Liver (tissue), 9 donors: ENCODE measurements around the gene DUS1L. TPM values are rescaled to one million over a fixed set of nuclear protein-coding genes. Genes with fewer than 3 reads are reported as not detected.

ENCODE experiments used
- DNase-seq: peaks from one replicate; pipeline ENCODE4 v3.0.0-alpha.2; 2017; ENCODE audit warnings: low spot score
- H3K27ac ChIP-seq, 2 donors: one replicate each; pipeline ENCODE4 v1.7.0; 2013; ENCODE audit warnings: inconsistent platforms in 2 of 2, low read length in 2 of 2, control low read depth in 1 of 2, low read depth in 1 of 2, mild to moderate bottlenecking in 1 of 2
- H3K27me3 ChIP-seq, 4 donors: one replicate each; pipeline versions ENCODE4 v1.6.1 to v1.7.0; 2013; ENCODE audit warnings: low read length in 3 of 4, inconsistent platforms in 1 of 4, mild to moderate bottlenecking in 1 of 4, moderate library complexity in 1 of 4; ENCODE audit not compliant: control insufficient read depth in 4 of 4, insufficient read depth in 4 of 4
- H3K36me3 ChIP-seq, 4 donors: one replicate each; pipeline versions ENCODE4 v1.6.1 to v1.7.0; 2013; ENCODE audit warnings: low read length in 3 of 4, mild to moderate bottlenecking in 3 of 4, low read depth in 1 of 4, moderate library complexity in 1 of 4; ENCODE audit not compliant: control insufficient read depth in 4 of 4, insufficient read depth in 3 of 4
- H3K4me1 ChIP-seq, 4 donors: one replicate each; pipeline versions ENCODE4 v1.6.1 to v1.7.0; 2013; ENCODE audit warnings: low read length in 3 of 4, mild to moderate bottlenecking in 3 of 4, moderate library complexity in 1 of 4; ENCODE audit not compliant: control insufficient read depth in 4 of 4, insufficient read depth in 4 of 4
- H3K4me3 ChIP-seq, 3 donors: one replicate each; pipeline versions ENCODE4 v1.6.1 to v1.7.0; 2013; ENCODE audit warnings: low read length in 3 of 3, control low read depth in 1 of 3, low read depth in 1 of 3, mild to moderate bottlenecking in 1 of 3
- H3K9ac ChIP-seq, 2 donors: one replicate each; pipeline ENCODE4 v1.7.0; 2013; ENCODE audit warnings: low read length in 2 of 2, mild to moderate bottlenecking in 2 of 2, moderate library complexity in 2 of 2, control low read depth in 1 of 2, low read depth in 1 of 2
- H3K9me3 ChIP-seq, 4 donors: one replicate each; pipeline versions ENCODE4 v1.6.1 to v1.7.0; 2013; ENCODE audit warnings: low read length in 3 of 4; ENCODE audit not compliant: control insufficient read depth in 4 of 4
- ATF3 ChIP-seq: IDR thresholded peaks from 2 replicates; pipeline ENCODE4 v1.6.1; 2016; ENCODE audit warnings: antibody characterized with exemption
- CTCF ChIP-seq: fragments of 150-350 bp; IDR thresholded peaks from 2 replicates; pipeline ENCODE4 v1.5.1; 2017; ENCODE audit warnings: improper control_type of control experiment, low read depth, low read length; ENCODE audit not compliant: missing input control
- EGR1 ChIP-seq, 2 donors: IDR thresholded peaks; 2 replicates each; pipeline ENCODE4 v1.6.1; 2016 to 2018; ENCODE audit warnings: antibody characterized with exemption in 2 of 2, low read depth in 2 of 2
- FOXA1 ChIP-seq: IDR thresholded peaks from 2 replicates; pipeline ENCODE4 v1.6.1; 2016; ENCODE audit warnings: antibody characterized with exemption
- FOXA2 ChIP-seq: IDR thresholded peaks from 2 replicates; pipeline ENCODE4 v1.6.1; 2016; ENCODE audit warnings: antibody characterized with exemption
- GABPA ChIP-seq, 2 donors: IDR thresholded peaks in 1 of 2; conservative IDR thresholded peaks in 1 of 2; 2 replicates each; pipeline ENCODE4 v1.6.1; 2016; ENCODE audit warnings: antibody characterized with exemption in 2 of 2, mild to moderate bottlenecking in 1 of 2, moderate library complexity in 1 of 2
- HNF4A ChIP-seq, 2 donors: conservative IDR thresholded peaks; 2 replicates each; pipeline ENCODE4 v1.6.1; 2016; ENCODE audit warnings: antibody characterized with exemption in 2 of 2, mild to moderate bottlenecking in 2 of 2
- HNF4G ChIP-seq: IDR thresholded peaks from 2 replicates; pipeline ENCODE4 v1.6.1; 2016; ENCODE audit warnings: antibody characterized with exemption
- JUND ChIP-seq, 2 donors: IDR thresholded peaks; 2 replicates each; pipeline ENCODE4 v1.6.1; 2016; ENCODE audit warnings: antibody characterized with exemption in 2 of 2
- NR2F2 ChIP-seq: IDR thresholded peaks from 2 replicates; pipeline ENCODE4 v1.6.1; 2016; ENCODE audit warnings: antibody characterized with exemption
- RAD21 ChIP-seq, 2 donors: IDR thresholded peaks; 2 replicates each; pipeline ENCODE4 v1.6.1; 2016; ENCODE audit warnings: antibody characterized with exemption in 2 of 2, mild to moderate bottlenecking in 2 of 2
- REST ChIP-seq: IDR thresholded peaks from 2 replicates; pipeline ENCODE4 v1.6.1; 2016; ENCODE audit warnings: antibody characterized with exemption, mild to moderate bottlenecking
- SP1 ChIP-seq: IDR thresholded peaks from 2 replicates; pipeline ENCODE4 v1.6.1; 2018; ENCODE audit warnings: antibody characterized with exemption, mild to moderate bottlenecking
- TAF1 ChIP-seq: conservative IDR thresholded peaks from 2 replicates; pipeline ENCODE4 v1.6.1; 2016; ENCODE audit warnings: antibody characterized with exemption, mild to moderate bottlenecking
- YY1 ChIP-seq: IDR thresholded peaks from 2 replicates; pipeline ENCODE4 v1.6.1; 2016; ENCODE audit warnings: antibody characterized with exemption, mild to moderate bottlenecking
- ZBTB33 ChIP-seq: IDR thresholded peaks from 2 replicates; pipeline ENCODE4 v1.6.1; 2016; ENCODE audit warnings: antibody characterized with exemption
- WGBS: extraction: QIAGEN DNeasy Blood & Tissue Kit; methylation state at CpG from one replicate; pipeline ENCODE4 v1.1.7; 2013; 5-methylcytosine and 5-hydroxymethylcytosine counted together
- polyA plus RNA-seq, 2 donors: library from polyadenylated mRNA; stranded (reverse) in 1 of 2; unstranded in 1 of 2; fragments of 200-250 nt in 1 of 2; fragments of >200 nt in 1 of 2; fragmentation: Nextera tagmentation in 1 of 2; extraction: Ambion mirVana in 1 of 2; gene quantifications; one replicate each; pipeline versions ENCODE4 v1.2.1 to v1.2.3, GENCODE V29; 2013 to 2015
- total RNA-seq, 2 donors: library from RNA; depleted of rRNA; stranded (reverse); fragments of >200 nt; gene quantifications; one replicate each; pipeline ENCODE4 v1.2.3, GENCODE V29; 2014
- donor health status: healthy.
- donor health status: healthy.
- donor health status: healthy.
- donor health status: healthy.
- donor health status: healthy.

DUS1L gene
- total and polyA plus RNA-seq, 4 donors: 40.6 to 74.7 (median 53.3) TPM

GRCh38 chr17:82009413-82009812 is 56.2 kb downstream of the DUS1L start:
- H3K9me3 ChIP-seq: no peaks in the 10 kb centered on the region
- peaks cover 0 to 9% (median 3%) of the 10 kb centered on the region in 4 donors for H3K36me3 ChIP-seq
- WGBS: 92% methylated on average over 15 of the region's 15 CpGs
- H3K27ac ChIP-seq: no peak overlapping the region
- H3K4me1 ChIP-seq: no peaks in the 10 kb centered on the region
- H3K9ac ChIP-seq: no peak overlapping the region
- H3K27me3 ChIP-seq: no peaks in the 10 kb centered on the region
- H3K4me3 ChIP-seq: no peak overlapping the region
- DNase-seq: no peak
- no peak for TF ChIP-seq YY1
- TF ChIP-seq RAD21 (IDR thresholded peaks at IDR 0.05): no peak
- TF ChIP-seq TAF1: no peak
- no peak for TF ChIP-seq FOXA2
- TF ChIP-seq GABPA (IDR thresholded peaks at IDR 0.05 in 1 of 2, conservative IDR thresholded peaks at IDR 0.05 in 1 of 2): no peak
- no peak for TF ChIP-seq JUND (IDR thresholded peaks at IDR 0.05)
- no peak for TF ChIP-seq EGR1 (IDR thresholded peaks at IDR 0.05; ENCODE audit: low read depth in 2 of 2)
- TF ChIP-seq REST: no peak

- TF ChIP-seq TAF1: no peak
- TF ChIP-seq NR2F2: no peak
- no peak for TF ChIP-seq EGR1 (IDR thresholded peaks at IDR 0.05; ENCODE audit: low read depth in 2 of 2)
- no peak for TF ChIP-seq FOXA2
- no peak for TF ChIP-seq JUND (IDR thresholded peaks at IDR 0.05)
- TF ChIP-seq GABPA (IDR thresholded peaks at IDR 0.05 in 1 of 2, conservative IDR thresholded peaks at IDR 0.05 in 1 of 2): no peak
- no peak for TF ChIP-seq REST
- no peak for TF ChIP-seq FOXA1
- TF ChIP-seq HNF4G: no peak
- no peak for TF ChIP-seq YY1
- no peak for TF ChIP-seq ZBTB33
- TF ChIP-seq ATF3: no peak
- TF ChIP-seq SP1: no peak
- no peak for TF ChIP-seq CTCF
- TF ChIP-seq HNF4A (conservative IDR thresholded peaks at IDR 0.05): no peak
- no peaks in the 10 kb centered on the region for H3K27me3 ChIP-seq
- no peak overlapping the region for H3K27ac ChIP-seq
- no peaks in the 10 kb centered on the region for H3K4me1 ChIP-seq
- no peak overlapping the region for H3K9ac ChIP-seq
- no peaks in the 10 kb centered on the region for H3K9me3 ChIP-seq
- 90% methylated on average over 28 of the region's 28 CpGs for WGBS
- no peak for DNase-seq
- peaks cover 0 to 9% (median 3%) of the 10 kb centered on the region in 4 donors for H3K36me3 ChIP-seq
- H3K4me3 ChIP-seq: no peak overlapping the region
These were observed 56.6 kb downstream of the DUS1L start for GRCh38 chr17:82008941-82009405.
